IPS DF 6.9 (cell line): ENCODE measurements around the gene ZMYND15.

Experiments
- DNase-seq: peaks from one replicate; pipeline ENCODE4 v3.0.0-alpha.2; 2013; ENCODE audit warnings: low read depth, low spot score
- H3K27ac ChIP-seq: one replicate; pipeline ENCODE4 v1.5.1; 2013; ENCODE audit warnings: low read length, control low read depth
- H3K27me3 ChIP-seq: 2 replicates; pipeline ENCODE4 v1.6.1; 2013; ENCODE audit warnings: mild to moderate bottlenecking, low read length; ENCODE audit not compliant: control insufficient read depth, insufficient read depth
- H3K36me3 ChIP-seq: 2 replicates; pipeline ENCODE4 v1.6.1; 2013; ENCODE audit warnings: low read length; ENCODE audit not compliant: control insufficient read depth, insufficient read depth
- H3K4me1 ChIP-seq: 2 replicates; pipeline ENCODE4 v1.6.1; 2013; ENCODE audit warnings: low read length; ENCODE audit not compliant: control insufficient read depth, insufficient read depth
- H3K4me3 ChIP-seq: 2 replicates; pipeline ENCODE4 v1.5.1; 2013; ENCODE audit warnings: mild to moderate bottlenecking, low read length
- H3K9me3 ChIP-seq: 2 replicates; pipeline ENCODE4 v1.6.1; 2013; ENCODE audit warnings: low read length, inconsistent platforms; ENCODE audit not compliant: control insufficient read depth, insufficient read depth
- WGBS: extraction: QIAGEN DNeasy Blood & Tissue Kit; methylation state at CpG from one replicate; pipeline ENCODE4 v1.1.7; 2013; ENCODE audit warnings: mixed read lengths, missing lambda C conversion rate; ENCODE audit not compliant: insufficient read length, insufficient coverage; 5-methylcytosine and 5-hydroxymethylcytosine counted together

ZMYND15 gene

DNA sequence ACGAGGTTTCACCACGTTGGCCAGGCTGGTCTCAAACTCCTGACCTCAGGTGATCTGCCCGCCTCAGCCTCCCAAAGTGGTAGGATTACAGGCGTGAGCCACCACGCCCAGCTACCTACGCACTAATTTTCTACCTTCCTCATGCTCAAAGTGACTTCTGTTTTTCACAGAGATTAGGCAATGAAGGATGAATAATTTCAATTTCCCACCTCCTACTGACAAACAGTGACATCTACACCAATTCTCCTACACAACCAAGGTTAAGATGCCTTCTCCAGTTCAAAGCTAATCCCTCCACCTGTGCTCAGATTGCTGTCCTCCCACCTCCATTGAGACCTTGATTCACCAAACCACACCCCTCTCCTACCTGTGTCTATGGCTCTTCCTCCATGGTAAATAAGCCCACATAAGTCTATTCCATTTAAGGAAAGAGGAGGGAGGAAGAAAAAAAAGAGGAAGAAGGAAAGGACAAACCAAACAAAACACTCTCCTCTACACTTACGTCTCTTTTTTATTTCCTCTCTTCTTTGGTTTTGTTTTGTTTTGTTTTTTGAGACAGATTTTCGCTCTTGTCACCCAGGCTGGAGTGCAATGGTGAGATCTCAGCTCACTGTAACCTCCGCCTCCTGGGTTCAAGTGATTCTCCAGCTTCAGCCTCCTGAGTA, 13.9 kb upstream of the ZMYND15 start:
- Histone ChIP-seq H3K4me3 (no peak overlapping the region), H3K4me1 (no peaks in the 10 kb centered on the region), H3K27ac (no peak overlapping the region), H3K36me3 (no peaks in the 10 kb centered on the region; the same call in 1 of the 2 replicates), H3K9me3 (no peaks in the 10 kb centered on the region), H3K27me3 (no peaks in the 10 kb centered on the region)
- no peak for DNase-seq
- no CpG with 5 or more reads among the region's 9 CpGs for WGBS

GRCh38 chr17:4728124-4728523, 11.5 kb upstream of the ZMYND15 start:
- H3K4me3 ChIP-seq: no peak overlapping the region
- no peaks in the 10 kb centered on the region for H3K4me1 ChIP-seq
- WGBS: no CpG with 5 or more reads among the region's 3 CpGs
- no peaks in the 10 kb centered on the region for H3K27me3 ChIP-seq
- H3K9me3 ChIP-seq: no peaks in the 10 kb centered on the region
- no peak overlapping the region for H3K27ac ChIP-seq
- DNase-seq: no peak
- H3K36me3 ChIP-seq: no peaks in the 10 kb centered on the region

- DNase-seq: no peak
- no peaks in the 10 kb centered on the region for H3K9me3 ChIP-seq
- no CpG with 5 or more reads among the region's 6 CpGs for WGBS
- no peaks in the 10 kb centered on the region for H3K4me1 ChIP-seq
- no peak overlapping the region for H3K27ac ChIP-seq
- no peak overlapping the region for H3K4me3 ChIP-seq
- H3K36me3 ChIP-seq: no peaks in the 10 kb centered on the region
- peaks cover 1% of the 10 kb centered on the region; the same call in 1 of the 2 replicates for H3K27me3 ChIP-seq
Measured at GRCh38 chr17:4733073-4733531, 6.5 kb upstream of the ZMYND15 start.

DNA sequence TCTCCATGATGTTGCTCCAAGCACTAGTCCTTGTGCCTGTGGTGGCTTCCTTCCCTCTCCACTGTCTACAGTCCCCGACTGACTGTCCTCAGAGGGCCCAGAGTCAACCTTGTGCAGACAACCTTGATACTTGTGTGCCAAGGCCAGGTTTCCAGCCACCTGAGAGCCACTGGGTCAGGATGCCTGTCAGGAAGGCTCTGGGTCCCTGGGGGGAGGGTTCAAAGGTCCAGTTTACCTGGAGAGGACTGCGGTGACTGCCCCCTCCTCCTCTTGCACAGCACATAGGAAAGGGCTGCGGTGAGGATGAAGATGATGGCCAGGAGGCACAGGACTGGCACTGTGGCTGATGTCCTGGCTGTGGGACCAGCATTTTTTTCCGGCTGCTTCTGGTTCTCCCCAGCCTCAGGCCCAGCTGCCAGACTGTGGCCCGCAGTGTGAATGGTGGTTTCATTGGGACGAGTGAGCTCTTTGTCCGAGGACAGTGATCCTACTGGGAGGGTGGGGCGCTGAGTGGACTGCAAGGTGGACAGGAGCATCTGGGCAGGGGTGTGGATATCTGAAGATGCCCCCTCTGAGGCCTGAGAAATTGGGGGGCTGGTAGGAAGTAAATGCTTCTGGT, 4.7 kb upstream of the ZMYND15 start:
- DNase-seq: no peak
- H3K36me3 ChIP-seq: no peaks in the 10 kb centered on the region
- no peaks in the 10 kb centered on the region for H3K9me3 ChIP-seq
- H3K4me3 ChIP-seq: no peak overlapping the region
- no CpG with 5 or more reads among the region's 8 CpGs for WGBS
- peaks cover 19% of the 10 kb centered on the region for H3K27me3 ChIP-seq
- no peak overlapping the region for H3K27ac ChIP-seq
- H3K4me1 ChIP-seq: no peaks in the 10 kb centered on the region

GRCh38 chr17:4735876-4736651, 3.6 kb upstream of the ZMYND15 start:
- Histone ChIP-seq H3K9me3 (no peaks in the 10 kb centered on the region), H3K36me3 (no peaks in the 10 kb centered on the region), H3K4me1 (no peaks in the 10 kb centered on the region), H3K4me3 (no peak overlapping the region), H3K27me3 (peaks cover 30% of the 10 kb centered on the region), H3K27ac (no peak overlapping the region)
- DNase-seq: no peak
- no CpG with 5 or more reads among the region's 9 CpGs for WGBS

DNA sequence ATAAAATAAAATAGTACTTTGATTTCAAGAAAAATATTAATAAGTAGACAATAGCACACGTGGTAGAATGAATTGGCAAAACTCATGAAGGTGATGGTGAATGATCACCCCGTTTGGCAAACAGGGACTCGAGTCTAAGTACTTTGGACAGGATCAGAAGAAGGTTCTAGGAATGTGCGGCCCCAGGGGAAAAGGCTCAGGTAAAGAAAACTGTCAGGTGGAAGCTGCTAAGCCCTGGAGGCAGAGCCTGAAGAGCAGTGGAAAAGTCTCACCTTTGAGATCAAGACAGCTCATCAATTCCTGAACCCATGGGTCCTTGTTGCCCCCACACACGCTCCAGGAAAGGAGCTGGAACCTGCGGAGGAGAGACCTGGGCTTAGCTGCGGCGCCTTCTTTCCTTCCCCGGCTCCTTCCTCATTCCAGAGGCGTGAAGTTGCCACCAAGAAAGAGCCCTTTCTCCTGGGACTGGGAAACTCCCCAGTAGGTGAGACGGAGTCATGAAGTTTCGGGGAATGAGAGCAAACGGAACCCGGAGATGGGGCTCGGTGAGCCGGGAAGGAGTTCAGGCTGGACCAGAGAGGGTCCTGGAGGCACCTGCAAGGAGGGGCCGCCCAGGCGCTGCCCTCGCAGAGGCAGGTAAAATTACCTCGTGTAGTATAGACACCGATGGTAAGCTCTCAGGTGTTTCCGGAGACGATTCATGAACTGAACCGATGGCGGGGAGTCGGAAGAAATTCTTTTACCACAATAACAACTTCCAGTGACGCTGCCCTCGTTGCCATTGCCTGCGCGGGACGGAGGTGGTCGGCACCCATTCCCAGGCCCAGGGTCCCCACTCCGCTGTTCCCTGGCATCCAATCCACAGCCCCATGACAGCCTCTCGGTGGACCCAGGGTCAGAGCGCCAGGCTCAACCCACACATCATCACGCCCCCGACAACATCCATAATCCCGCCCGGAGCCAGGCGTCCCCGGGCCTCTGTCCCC, 1.2 kb upstream of the ZMYND15 start:
- H3K4me1 ChIP-seq: no peaks in the 10 kb centered on the region
- H3K36me3 ChIP-seq: no peaks in the 10 kb centered on the region
- no peaks in the 10 kb centered on the region for H3K9me3 ChIP-seq
- no peak for DNase-seq
- no CpG with 5 or more reads among the region's 41 CpGs for WGBS
- H3K4me3 ChIP-seq: peak overlapping the region; percentile 52; the same call in 1 of the 2 replicates
- H3K27ac ChIP-seq: no peak overlapping the region
- peaks cover 32% of the 10 kb centered on the region for H3K27me3 ChIP-seq

GRCh38 chr17:4740025-4740351, 355 bp downstream of the ZMYND15 start:
- WGBS: no CpG with 5 or more reads among the region's 13 CpGs
- peaks cover 32% of the 10 kb centered on the region for H3K27me3 ChIP-seq
- H3K9me3 ChIP-seq: no peaks in the 10 kb centered on the region
- no peak for DNase-seq
- H3K4me1 ChIP-seq: no peaks in the 10 kb centered on the region
- no peak overlapping the region for H3K27ac ChIP-seq
- H3K4me3 ChIP-seq: peak overlapping the region; percentile 52; the same call in 1 of the 2 replicates
- no peaks in the 10 kb centered on the region for H3K36me3 ChIP-seq

DNA sequence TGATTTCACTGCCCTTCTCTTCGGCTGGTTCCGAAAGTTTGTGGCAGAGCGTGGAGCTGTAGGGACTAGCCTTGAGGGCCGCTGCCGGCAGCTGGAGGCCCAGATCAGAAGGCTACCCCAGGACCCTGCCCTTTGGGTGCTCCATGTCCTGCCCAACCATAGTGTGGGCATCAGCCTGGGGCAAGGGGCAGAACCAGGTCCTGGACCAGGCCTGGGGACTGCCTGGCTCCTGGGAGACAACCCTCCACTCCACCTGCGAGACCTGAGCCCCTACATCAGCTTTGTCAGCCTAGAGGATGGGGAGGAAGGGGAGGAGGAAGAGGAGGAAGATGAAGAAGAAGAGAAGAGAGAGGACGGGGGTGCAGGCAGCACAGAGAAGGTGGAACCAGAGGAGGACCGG, 951 bp downstream of the ZMYND15 start:
- peaks cover 32% of the 10 kb centered on the region for H3K27me3 ChIP-seq
- no peak overlapping the region for H3K27ac ChIP-seq
- no peak for DNase-seq
- H3K9me3 ChIP-seq: no peaks in the 10 kb centered on the region
- WGBS: no CpG with 5 or more reads among the region's 8 CpGs
- H3K4me3 ChIP-seq: no peak overlapping the region
- H3K4me1 ChIP-seq: no peaks in the 10 kb centered on the region
- no peaks in the 10 kb centered on the region for H3K36me3 ChIP-seq

- peaks cover 32% of the 10 kb centered on the region for H3K27me3 ChIP-seq
- DNase-seq: no peak
- no peaks in the 10 kb centered on the region for H3K9me3 ChIP-seq
- no peaks in the 10 kb centered on the region for H3K4me1 ChIP-seq
- H3K4me3 ChIP-seq: no peak overlapping the region
- no CpG with 5 or more reads among the region's 8 CpGs for WGBS
- no peak overlapping the region for H3K27ac ChIP-seq
- H3K36me3 ChIP-seq: no peaks in the 10 kb centered on the region
Measured at GRCh38 chr17:4741544-4741943, 1.9 kb downstream of the ZMYND15 start.

- H3K4me1 ChIP-seq: no peaks in the 10 kb centered on the region
- H3K4me3 ChIP-seq: no peak overlapping the region
- no peak for DNase-seq
- WGBS: no CpG with 5 or more reads among the region's 9 CpGs
- H3K27ac ChIP-seq: no peak overlapping the region
- H3K27me3 ChIP-seq: peaks cover 32% of the 10 kb centered on the region
- H3K36me3 ChIP-seq: no peaks in the 10 kb centered on the region
- H3K9me3 ChIP-seq: no peaks in the 10 kb centered on the region
Measured at GRCh38 chr17:4742133-4742532, 2.5 kb downstream of the ZMYND15 start.
